ENCODE data around the gene RASL11A.
"Not testable (repeated sequence)": the region's sequence is repeated elsewhere in the genome, so short reads cannot be mapped to it uniquely, and the experiment has no call there.

The RASL11A gene

GRCh38 chr13:27302643-27303262 lies 32.1 kb downstream of the RASL11A start:
- DNase-seq: no peak

GRCh38 chr13:27304099-27304498 lies 33.5 kb downstream of the RASL11A start:
- DNase-seq: no peak

GRCh38 chr13:27304611-27305010 lies 34.0 kb downstream of the RASL11A start:
- no peak for DNase-seq

DNA sequence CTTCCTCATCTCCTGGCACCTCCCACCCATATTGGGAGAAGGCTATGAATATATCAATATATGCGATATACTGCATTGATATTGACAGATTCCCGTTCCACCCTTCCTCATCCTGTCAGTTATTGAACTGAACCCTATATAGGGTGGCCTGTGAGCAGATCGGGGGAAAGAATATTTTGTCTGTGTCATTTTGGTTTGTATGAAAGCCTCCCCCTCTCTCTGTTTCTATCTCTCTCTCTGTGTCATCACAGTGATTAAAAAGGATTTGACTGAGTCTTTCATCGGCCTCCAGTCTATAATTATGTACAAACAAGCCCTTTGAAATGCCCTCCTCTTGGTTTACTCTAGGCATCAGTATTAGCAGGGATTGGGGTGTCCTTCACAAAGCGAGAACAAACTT lies 35.7 kb downstream of the RASL11A start:
- DNase-seq: no peak

GRCh38 chr13:27308941-27309340 lies 38.3 kb downstream of the RASL11A start:
- DNase-seq: no peak

DNA sequence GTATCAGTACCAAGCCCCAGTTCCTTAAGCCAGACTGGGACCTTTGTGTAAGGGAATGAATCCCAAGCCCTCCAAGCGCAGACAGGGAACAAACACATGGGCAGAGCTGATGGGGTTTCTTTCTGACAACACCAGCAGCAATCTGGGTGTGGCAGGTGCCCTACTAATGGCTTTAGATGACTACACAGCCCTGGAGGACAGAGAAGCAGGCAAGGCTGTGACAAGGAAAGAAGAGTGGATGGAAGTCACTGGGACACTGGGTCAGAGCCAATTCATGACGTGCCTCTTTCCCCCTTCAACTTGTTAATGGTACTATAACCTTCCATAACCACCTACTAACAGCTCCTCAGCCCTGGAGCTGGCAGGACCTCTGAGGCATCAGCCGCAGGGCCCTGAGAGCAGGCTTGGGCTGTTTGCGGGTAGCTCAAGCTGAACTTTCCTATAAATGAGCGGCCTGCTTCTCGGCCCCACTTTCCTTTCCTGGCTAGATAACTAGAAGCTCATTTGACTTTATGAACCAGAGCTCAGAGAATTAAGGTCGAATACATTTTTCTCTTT lies 38.9 kb downstream of the RASL11A start:
- DNase-seq: no peak

GRCh38 chr13:27309967-27310598 lies 39.5 kb downstream of the RASL11A start:
- DNase-seq: no peak

DNA sequence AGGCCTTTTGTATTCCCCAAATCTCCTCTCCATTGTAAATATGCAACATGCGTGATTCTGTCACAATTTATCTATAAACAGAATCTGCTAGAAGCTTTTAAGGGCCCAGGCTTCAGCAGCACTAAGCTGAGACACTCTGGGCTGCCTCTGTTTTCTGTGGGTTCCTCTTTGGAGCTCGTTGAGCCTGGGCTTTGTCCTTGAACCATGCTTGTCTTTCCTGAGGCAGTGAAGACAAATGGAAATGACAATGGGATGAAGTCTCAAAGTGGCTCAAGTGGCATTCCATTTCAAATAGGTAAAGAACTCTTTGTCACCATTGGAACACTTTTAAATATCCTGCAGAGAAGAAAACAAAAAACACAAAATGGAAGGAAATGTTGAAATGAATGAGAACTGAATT lies 40.3 kb downstream of the RASL11A start:
- DNase-seq: no peak

- DNase-seq: no peak
Measured at GRCh38 chr13:27311518-27312210, 41.0 kb downstream of the RASL11A start.

- no peak for DNase-seq
Measured at GRCh38 chr13:27313770-27314169, 43.1 kb downstream of the RASL11A start.

- DNase-seq: no peak
Measured at GRCh38 chr13:27319404-27319803, 48.8 kb downstream of the RASL11A start.

GRCh38 chr13:27321468-27322431 lies 51.1 kb downstream of the RASL11A start:
- DNase-seq: no peak

- not testable (repeated sequence) for DNase-seq
Measured at GRCh38 chr13:27322443-27322842, 51.8 kb downstream of the RASL11A start.
